Endothelial cell of umbilical vein (primary cell): ENCODE results near the gene XYLT1. TPM values are rescaled to one million over a fixed set of nuclear protein-coding genes. Genes with fewer than 3 reads are reported as not detected.

ENCODE experiments used
- BruUV-seq: library from RNA; stranded (reverse); fragments of 400-500 nt; replicated peaks from 2 replicates; lab custom pipeline; 2021; lab: Mats Ljungman, UMichigan
- CTCF ChIA-PET: fragments of 300-600, 350-600 bp; sonication (Branson Sonifier 250); formaldehyde crosslinking; loops from one replicate; lab custom pipeline; 2021; ENCODE audit warnings: antibody characterized with exemption, inconsistent platforms; lab: Charles Lee
- POLR2A ChIA-PET: fragments of 300-600, 350-600 bp; sonication (Branson Sonifier 250); formaldehyde crosslinking; loops from one replicate; lab custom pipeline; 2021; ENCODE audit warnings: antibody characterized with exemption, inconsistent platforms; lab: Charles Lee
- DNase-seq: peaks from one replicate; pipeline ENCODE4 v3.0.0-alpha.2; 2011; ENCODE audit warnings: low read depth, low spot score
- FAIRE-seq: peaks from 2 replicates; lab custom pipeline; 2011; peaks lifted over from hg19 to GRCh38; lab: Jason Lieb, UNC
- H2AFZ ChIP-seq: 2 replicates; pipeline ENCODE4 v1.6.0; 2012; ENCODE audit warnings: low read depth, low read length, control low read depth, inconsistent platforms
- H3K27ac ChIP-seq: 2 replicates; pipeline ENCODE4 v1.5.1; 2011; ENCODE audit warnings: low read depth, mild to moderate bottlenecking, control low read depth, low read length, moderate library complexity; ENCODE audit not compliant: insufficient read depth
- H3K27me3 ChIP-seq, 2 experiments: 2 replicates each; pipeline versions ENCODE4 v1.6.0 to v1.6.1; 2011; ENCODE audit warnings: low read length in 2 of 2, mixed read lengths in 1 of 2; ENCODE audit not compliant: control insufficient read depth in 2 of 2, insufficient read depth in 2 of 2
- H3K36me3 ChIP-seq, 2 experiments: 2 replicates in 1 of 2; 3 replicates in 1 of 2; pipeline ENCODE4 v1.5.1; 2011; ENCODE audit warnings: low read length in 2 of 2, mild to moderate bottlenecking in 1 of 2, moderate library complexity in 1 of 2; ENCODE audit not compliant: control insufficient read depth in 2 of 2, insufficient read depth in 2 of 2; ENCODE audit errors: extremely low read depth in 1 of 2
- H3K4me1 ChIP-seq: 3 replicates; pipeline ENCODE4 v1.5.1; 2011; ENCODE audit warnings: mild to moderate bottlenecking, low read length; ENCODE audit not compliant: control insufficient read depth, insufficient read depth; ENCODE audit errors: extremely low read depth
- H3K4me2 ChIP-seq: 2 replicates; pipeline ENCODE4 v1.6.1; 2011; ENCODE audit warnings: low read length, control low read depth, mixed read lengths; ENCODE audit not compliant: insufficient read depth
- H3K4me3 ChIP-seq, 3 experiments: fragments of 200-600 bp in 1 of 3; sonication (generic), shearing (Covaris generic) in 1 of 3; replicated peaks in 1 of 3; 2 replicates each; pipeline ENCODE4 v1.5.1; 2011 to 2016; ENCODE audit warnings: control low read depth in 3 of 3, low read length in 3 of 3, mild to moderate bottlenecking in 2 of 3, inconsistent platforms in 1 of 3, low read depth in 1 of 3, moderate library complexity in 1 of 3; ENCODE audit not compliant: insufficient read depth in 1 of 3
- H3K79me2 ChIP-seq: 2 replicates; pipeline ENCODE4 v1.6.0; 2012; ENCODE audit warnings: low read length, inconsistent platforms; ENCODE audit not compliant: control insufficient read depth, insufficient read depth
- H3K9ac ChIP-seq: replicated peaks from 2 replicates; pipeline ENCODE3; 2011; ENCODE audit warnings: low read length, control low read depth; ENCODE audit not compliant: insufficient read depth; ENCODE audit errors: extremely low read depth
- H3K9me1 ChIP-seq: replicated peaks from 3 replicates; pipeline ENCODE4 v1.6.0; 2011; ENCODE audit warnings: mild to moderate bottlenecking, low read length; ENCODE audit not compliant: control insufficient read depth, insufficient read depth; ENCODE audit errors: extremely low read depth
- H3K9me3 ChIP-seq: replicated peaks from 2 replicates; pipeline ENCODE4 v1.5.1; 2012; ENCODE audit warnings: low read length, inconsistent platforms; ENCODE audit not compliant: control insufficient read depth, insufficient read depth
- H4K20me1 ChIP-seq: replicated peaks from 2 replicates; pipeline ENCODE3; 2011; ENCODE audit warnings: mild to moderate bottlenecking, low read length; ENCODE audit not compliant: control insufficient read depth, insufficient read depth; ENCODE audit errors: extremely low read depth
- CTCF ChIP-seq, 2 donors: IDR thresholded peaks; 1 replicate in 1 of 2; 2 replicates in 1 of 2; pipeline ENCODE4 v1.5.1; 2011; ENCODE audit warnings: low read length in 2 of 2, mild to moderate bottlenecking in 2 of 2, moderate library complexity in 2 of 2, control low read depth in 1 of 2, inconsistent platforms in 1 of 2, low read depth in 1 of 2; ENCODE audit not compliant: insufficient read depth in 1 of 2; ENCODE audit errors: extremely low read depth in 1 of 2
- EZH2 ChIP-seq: IDR thresholded peaks from 2 replicates; pipeline ENCODE4 v1.6.1; 2012; ENCODE audit warnings: borderline replicate concordance, low read depth, mild to moderate bottlenecking, moderate library complexity, low read length, inconsistent platforms; ENCODE audit not compliant: severe bottlenecking
- FOS ChIP-seq: IDR thresholded peaks from 2 replicates; pipeline ENCODE4 v1.6.1; 2011; ENCODE audit warnings: mild to moderate bottlenecking, low read length, moderate library complexity, borderline replicate concordance; ENCODE audit not compliant: insufficient read depth
- GATA2 ChIP-seq: IDR thresholded peaks from 2 replicates; pipeline ENCODE4 v1.7.0; 2011; ENCODE audit warnings: low read depth, mild to moderate bottlenecking, moderate library complexity, mixed read lengths, low read length; ENCODE audit not compliant: insufficient read length, insufficient read depth
- JUN ChIP-seq: IDR thresholded peaks from 2 replicates; pipeline ENCODE4 v1.6.1; 2011; ENCODE audit warnings: borderline replicate concordance, low read depth; ENCODE audit not compliant: insufficient read length, insufficient read depth
- MAX ChIP-seq: IDR thresholded peaks from 2 replicates; pipeline ENCODE4 v1.6.1; 2011; ENCODE audit not compliant: insufficient read depth, insufficient read length
- MYC ChIP-seq: IDR thresholded peaks from one replicate; pipeline ENCODE4 v1.6.1; 2011; ENCODE audit warnings: mild to moderate bottlenecking, low read depth, low read length
- POLR2A ChIP-seq: IDR thresholded peaks from 2 replicates; pipeline ENCODE4 v1.6.1; 2012; ENCODE audit warnings: low read depth, mild to moderate bottlenecking, control low read depth, low read length
- POLR2AphosphoS5 ChIP-seq: IDR thresholded peaks from 2 replicates; pipeline ENCODE4 v1.6.1; 2012; ENCODE audit warnings: low read depth, mild to moderate bottlenecking, control low read depth, low read length, moderate library complexity; ENCODE audit not compliant: insufficient read depth
- dilution Hi-C: fragments of 300-500 bp; cut with MboI; formaldehyde crosslinking; loops from one replicate; pipeline ENCODE4 v1.15.0; 2019; ENCODE audit warnings: low sequenced_read_pairs; ENCODE audit not compliant: extremely low pct_ligation_motif_present
- intact Hi-C: fragments of 100-400 bp; cut with micrococcal nuclease; formaldehyde crosslinking; loops from one replicate; pipeline ENCODE4 v1.10.0; 2022
- polyA plus RNA-seq, 4 experiments: library from polyadenylated mRNA; depleted of rRNA in 3 of 4; stranded (reverse) in 3 of 4; unstranded in 1 of 4; fragments of >200 nt; gene quantifications; 2 replicates each; pipeline versions ENCODE4 v1.2.1 to v1.2.3, GENCODE V29; 2011 to 2012; ENCODE audit warnings: missing spikeins in 1 of 4
- total RNA-seq: library from RNA; stranded (reverse); gene quantifications from 2 replicates; pipeline ENCODE4 v1.2.3, GENCODE V29; 2021

XYLT1 gene
- total and polyA plus RNA-seq, 2 donors (not counting 3 experiments of a cell fraction or from before 2014, with no cell fraction given) = 0.63 to 2.9 TPM

- Histone ChIP-seq H3K27ac (no peak overlapping the region), H3K9me1 (no peaks in the 10 kb centered on the region), H4K20me1 (no peaks in the 10 kb centered on the region), H3K9ac (no peak overlapping the region), H3K4me1 (no peaks in the 10 kb centered on the region), H3K36me3 (no peaks in the 10 kb centered on the region), H3K4me3 (no peak overlapping the region), H3K4me2 (no peak overlapping the region), H3K79me2 (no peaks in the 10 kb centered on the region), H3K27me3 (no peaks in the 10 kb centered on the region), H3K9me3 (no peaks in the 10 kb centered on the region), H2AFZ (no peak overlapping the region)
- FAIRE-seq (no peak), DNase-seq (no peak)
- no peak for TF ChIP-seq EZH2
- TF ChIP-seq CTCF (IDR thresholded peaks at IDR 0.05; ENCODE audit: extremely low read depth in 1 of 2, insufficient read depth in 1 of 2, low read depth in 1 of 2, low read length in 2 of 2) = no peak
- no peak for TF ChIP-seq POLR2AphosphoS5
- TF ChIP-seq GATA2 = no peak
- no peak for TF ChIP-seq MYC
- no peak for TF ChIP-seq POLR2A
- TF ChIP-seq FOS = no peak
- TF ChIP-seq MAX = no peak
- no peak for TF ChIP-seq JUN
- intact Hi-C loops (no loop called here), dilution Hi-C loops (no loop called here)
- ChIA-PET POLR2A (no interaction called here), CTCF (no interaction called here)
- BruUV-seq = no TSS peak
These were observed 223.6 kb downstream of the XYLT1 start for GRCh38 chr16:17246974-17247732.
